Measurements from ENCODE around the gene MYO1D.

DNA sequence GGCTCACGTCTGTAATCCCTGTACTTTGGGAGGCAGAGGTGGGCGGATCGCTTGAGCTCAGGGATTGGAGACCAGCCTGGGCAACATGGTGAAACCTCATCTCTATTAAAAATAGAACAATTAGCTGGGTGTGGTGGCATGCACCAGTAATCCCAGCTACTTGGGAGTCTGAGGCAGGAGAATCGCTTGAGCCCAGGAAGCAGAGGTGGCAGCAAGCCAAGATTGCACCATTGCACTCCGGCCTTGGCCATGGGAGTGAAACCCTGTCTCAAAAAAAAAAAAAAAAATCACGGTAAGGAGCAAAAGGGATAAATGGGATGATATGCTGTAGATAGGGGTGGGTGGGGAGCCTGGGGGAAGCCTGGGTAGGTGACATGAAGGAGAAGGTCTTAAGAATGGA, 30.7 kb upstream of the MYO1D start:
- TF ChIP-seq, protein P1, sequence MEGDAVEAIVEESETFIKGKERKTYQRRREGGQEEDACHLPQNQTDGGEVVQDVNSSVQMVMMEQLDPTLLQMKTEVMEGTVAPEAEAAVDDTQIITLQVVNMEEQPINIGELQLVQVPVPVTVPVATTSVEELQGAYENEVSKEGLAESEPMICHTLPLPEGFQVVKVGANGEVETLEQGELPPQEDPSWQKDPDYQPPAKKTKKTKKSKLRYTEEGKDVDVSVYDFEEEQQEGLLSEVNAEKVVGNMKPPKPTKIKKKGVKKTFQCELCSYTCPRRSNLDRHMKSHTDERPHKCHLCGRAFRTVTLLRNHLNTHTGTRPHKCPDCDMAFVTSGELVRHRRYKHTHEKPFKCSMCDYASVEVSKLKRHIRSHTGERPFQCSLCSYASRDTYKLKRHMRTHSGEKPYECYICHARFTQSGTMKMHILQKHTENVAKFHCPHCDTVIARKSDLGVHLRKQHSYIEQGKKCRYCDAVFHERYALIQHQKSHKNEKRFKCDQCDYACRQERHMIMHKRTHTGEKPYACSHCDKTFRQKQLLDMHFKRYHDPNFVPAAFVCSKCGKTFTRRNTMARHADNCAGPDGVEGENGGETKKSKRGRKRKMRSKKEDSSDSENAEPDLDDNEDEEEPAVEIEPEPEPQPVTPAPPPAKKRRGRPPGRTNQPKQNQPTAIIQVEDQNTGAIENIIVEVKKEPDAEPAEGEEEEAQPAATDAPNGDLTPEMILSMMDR (IDR thresholded peaks at IDR 0.05), result no peak
- no peak for TF ChIP-seq EZH2 (IDR thresholded peaks at IDR 0.05; ENCODE audit: borderline replicate concordance, insufficient read depth, low read depth, low read length, poor library complexity, severe bottlenecking)
